Measurements from ENCODE around the gene TMEM30A. TPM values are rescaled to one million over a fixed set of nuclear protein-coding genes. Genes with fewer than 3 reads are reported as not detected.

TMEM30A gene
- total RNA-seq, 1 experiment from 2014 or later = 65.2 TPM

- Mint-ChIP-seq H3K4me3 (no peak overlapping the region), H3K9me3 (peaks cover 0 to 7% of the 10 kb centered on the region in 2 experiments; a peak in 4 of 5 replicates), H3K36me3 (ENCODE audit: insufficient read depth in 1 of 3, low read depth in 3 of 3) (peaks cover 0 to 24% (median 7%) of the 10 kb centered on the region in 3 experiments; a peak in 3 of 7 replicates), H3K27me3 (ENCODE audit: low read depth) (no peaks in the 10 kb centered on the region), H3K27ac (peak overlapping the region in 1 of 3 experiments; percentile 74; a peak in 1 of 7 replicates), H3K4me1 (peaks cover 39 to 50% of the 10 kb centered on the region in 2 experiments)
- Histone ChIP-seq H4K8ac (replicated peaks; ENCODE audit: insufficient read length, low read depth, low read length) (no peak overlapping the region), H2AK5ac (ENCODE audit: insufficient read length, low read length) (no peak overlapping the region), H2BK12ac (ENCODE audit: insufficient read length, low read depth, low read length) (no peak overlapping the region), H2BK20ac (ENCODE audit: low read depth, low read length, poor library complexity, severe bottlenecking) (no peak overlapping the region), H3K4me2 (ENCODE audit: insufficient read depth, insufficient read length, low read length) (no peak overlapping the region), H2BK5ac (ENCODE audit: insufficient read length, low read length) (no peak overlapping the region), H3K4ac (ENCODE audit: low read depth, low read length) (no peak overlapping the region), H3K9me3 (ENCODE audit: control insufficient read depth, low read depth, low read length) (no peaks in the 10 kb centered on the region), H3K18ac (ENCODE audit: insufficient read length, low read depth, low read length) (no peak overlapping the region), H3K14ac (ENCODE audit: insufficient read depth, low read length) (no peak overlapping the region), H3K56ac (ENCODE audit: insufficient read length, low read depth, low read length) (no peak overlapping the region), H3K27ac (ENCODE audit: insufficient read length, low read depth, low read length) (no peak overlapping the region), H3K9ac (ENCODE audit: extremely low read depth, insufficient read length, low read length) (no peak overlapping the region), H2AFZ (ENCODE audit: low read length) (no peak overlapping the region), H3T11ph (ENCODE audit: low read length) (no peak overlapping the region), H3K27me3 (ENCODE audit: insufficient read depth, low read length) (no peaks in the 10 kb centered on the region), H2BK15ac (ENCODE audit: low read depth, low read length) (no peak overlapping the region), H4K5ac (ENCODE audit: insufficient read length, low read depth, low read length) (no peak overlapping the region), H3K4me1 (ENCODE audit: insufficient read depth, low read length) (peaks cover 16% of the 10 kb centered on the region; the same call in 1 of the 2 replicates), H4K20me1 (ENCODE audit: control insufficient read depth, insufficient read depth, insufficient read length) (no peaks in the 10 kb centered on the region), H4K91ac (ENCODE audit: insufficient read length, low read depth, low read length) (no peak overlapping the region), H3K23ac (ENCODE audit: insufficient read length, low read depth, low read length) (no peak overlapping the region), H3K23me2 (ENCODE audit: insufficient read length, low read depth, low read length, poor library complexity, severe bottlenecking) (no peaks in the 10 kb centered on the region), H3K79me1 (ENCODE audit: insufficient read depth, low read depth, low read length, poor library complexity, severe bottlenecking) (no peaks in the 10 kb centered on the region), H3K79me2 (ENCODE audit: insufficient read depth, low read length) (no peaks in the 10 kb centered on the region), H2BK120ac (ENCODE audit: low read depth, low read length, poor library complexity, severe bottlenecking) (no peak overlapping the region)
- DNase-seq = no peak
- no CpG with 5 or more reads among the region's 1 CpG for whole genome bisulfite sequencing (ENCODE audit: extremely low coverage, insufficient read length, low lambda C conversion rate)
- no peak for TF ChIP-seq CTCF (conservative IDR thresholded peaks at IDR 0.05)
These were observed 43.2 kb upstream of the TMEM30A start for GRCh38 chr6:75327807-75328206.
